GM23248 (cell line): Measurements from ENCODE around the gene LCN9.

Experiments
- EZH2 ChIP-seq: fragments of 200-600 bp; sonication (generic); IDR thresholded peaks from 2 replicates; pipeline ENCODE4 v1.6.1; 2018; ENCODE audit warnings: antibody characterized with exemption, mild to moderate bottlenecking; ENCODE audit not compliant: insufficient read depth, poor library complexity, severe bottlenecking
- EZH2phosphoT487 ChIP-seq: fragments of 200-600 bp; sonication (generic); IDR thresholded peaks from 2 replicates; pipeline ENCODE4 v1.6.1; 2018; ENCODE audit warnings: antibody characterized with exemption, moderate library complexity, mild to moderate bottlenecking, low read depth; ENCODE audit not compliant: insufficient read depth

DNA sequence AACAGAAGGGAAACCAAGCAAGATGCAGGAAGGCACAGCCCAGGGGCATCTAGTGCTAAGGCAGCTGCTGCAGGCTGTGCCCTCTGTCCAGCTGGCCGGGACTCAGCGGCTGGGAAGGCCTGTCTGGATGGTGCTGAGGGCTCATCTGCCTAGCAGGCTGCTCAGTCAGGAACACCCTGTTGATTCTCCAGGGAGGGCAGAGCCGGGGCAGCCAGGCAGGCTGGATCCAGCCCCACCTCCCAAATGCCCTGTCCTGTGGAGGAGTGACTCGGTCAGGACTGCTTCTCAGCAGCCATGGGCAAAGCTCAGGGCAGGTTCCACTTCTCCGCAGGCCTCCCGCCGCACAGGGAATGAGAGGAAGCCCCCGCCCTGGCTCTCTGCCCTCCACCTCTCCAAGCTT, 7.8 kb upstream of the LCN9 start:
- TF ChIP-seq EZH2, result no peak
- no peak for TF ChIP-seq EZH2phosphoT487
